HCT116 (cell line): ENCODE data around the gene PASD1. TPM values are rescaled to one million over a fixed set of nuclear protein-coding genes. Genes with fewer than 3 reads are reported as not detected.

Experiments used
- ATAC-seq: fragments of 200-7000 bp; cut with Tn5 transposase; 2 replicates; pipeline ENCODE4 v1.9.1; 2020; ENCODE audit warnings: mild to moderate bottlenecking, moderate library complexity
- Bru-seq: library from RNA; stranded (reverse); fragments of 400-500 nt; gene quantifications from one replicate; lab custom pipeline; 2021; lab: Mats Ljungman, UMichigan
- BruChase-seq, 2 experiments: library from RNA; stranded (reverse); fragments of 400-500 nt; gene quantifications; one replicate each; lab custom pipeline; 2021; lab: Mats Ljungman, UMichigan
- BruUV-seq: library from RNA; stranded (reverse); fragments of 400-500 nt; replicated peaks from 2 replicates; lab custom pipeline; 2021; lab: Mats Ljungman, UMichigan
- CTCF ChIA-PET: fragments of 300-600 bp; sonication (Branson Sonifier 250); formaldehyde crosslinking; loops from one replicate; lab custom pipeline; 2021; ENCODE audit warnings: antibody characterized with exemption; lab: Charles Lee
- POLR2A ChIA-PET: fragments of 300-600, 350-600 bp; sonication (Branson Sonifier 250); formaldehyde crosslinking; loops from one replicate; lab custom pipeline; 2021; ENCODE audit warnings: antibody characterized with exemption; lab: Charles Lee
- RAD21 ChIA-PET, 2 experiments: fragments of 300-600 bp; sonication (Branson Sonifier 250); formaldehyde crosslinking; loops; one replicate each; lab custom pipeline; 2023; ENCODE audit warnings: low total read pairs in 2 of 2; ENCODE audit not compliant: uncharacterized antibody in 2 of 2, unreplicated experiment in 2 of 2, low non-redundant PET in 1 of 2; lab: Charles Lee
- DNase-seq: peaks from one replicate; pipeline ENCODE4 v3.0.0-alpha.2; 2010; ENCODE audit warnings: low read depth, low spot score
- H2AFZ ChIP-seq: fragments of 200-600 bp; shearing (Covaris generic), sonication (generic); 2 replicates; pipeline ENCODE4 v1.6.1; 2017; ENCODE audit warnings: low read depth, mixed run types, mixed read lengths, antibody characterized with exemption, low read length; ENCODE audit not compliant: poor library complexity, severe bottlenecking
- H3K27ac ChIP-seq: 2 replicates; pipeline ENCODE4 v1.5.1; 2012; ENCODE audit warnings: low read depth, low read length
- H3K27me3 ChIP-seq: fragments of 200-600 bp; sonication (generic); 2 replicates; pipeline ENCODE4 v1.6.1; 2016; ENCODE audit warnings: mixed run types, low read length, mixed read lengths; ENCODE audit not compliant: insufficient read depth
- H3K36me3 ChIP-seq, 2 experiments: fragments of 200-500 bp in 1 of 2; fragments of 200-600 bp in 1 of 2; sonication (Bioruptor generic) in 1 of 2; sonication (generic) in 1 of 2; 2 replicates each; pipeline versions ENCODE4 v1.5.1 to v1.6.1; 2014 to 2016; ENCODE audit warnings: low read length in 2 of 2, inconsistent platforms in 1 of 2, mixed read lengths in 1 of 2, mixed run types in 1 of 2; ENCODE audit not compliant: insufficient read depth in 2 of 2, control insufficient read depth in 1 of 2
- H3K4me1 ChIP-seq, 2 experiments: fragments of 200-600 bp in 1 of 2; sonication (generic) in 1 of 2; 2 replicates each; pipeline versions ENCODE4 v1.5.1 to v1.6.1; 2012 to 2017; ENCODE audit warnings: low read length in 2 of 2, inconsistent platforms in 1 of 2, mild to moderate bottlenecking in 1 of 2, mixed read lengths in 1 of 2, mixed run types in 1 of 2, moderate library complexity in 1 of 2; ENCODE audit not compliant: insufficient read depth in 2 of 2, control insufficient read depth in 1 of 2
- H3K4me2 ChIP-seq: fragments of 200-600 bp; sonication (generic); 2 replicates; pipeline ENCODE4 v1.6.1; 2017; ENCODE audit warnings: mixed run types, low read length, mixed read lengths
- H3K4me3 ChIP-seq, 2 experiments: fragments of 200-600 bp in 1 of 2; sonication (generic) in 1 of 2; replicated peaks in 1 of 2; 2 replicates each; pipeline ENCODE4 v1.5.1; 2011 to 2016; ENCODE audit warnings: low read length in 2 of 2, control low read depth in 1 of 2, low read depth in 1 of 2, mild to moderate bottlenecking in 1 of 2, mixed read lengths in 1 of 2, mixed run types in 1 of 2
- H3K79me2 ChIP-seq: fragments of 200-600 bp; sonication (generic); 2 replicates; pipeline ENCODE4 v1.6.1; 2017; ENCODE audit warnings: mild to moderate bottlenecking, mixed run types, low read length, moderate library complexity, mixed read lengths; ENCODE audit not compliant: insufficient read depth
- H3K9ac ChIP-seq: fragments of 200-600 bp; sonication (generic); 2 replicates; pipeline ENCODE4 v1.6.1; 2016; ENCODE audit warnings: low read length, mixed read lengths
- H3K9me2 ChIP-seq: fragments of 200-600 bp; sonication (generic), shearing (Covaris generic); 2 replicates; pipeline ENCODE4 v1.6.1; 2017; ENCODE audit warnings: mixed run types, mild to moderate bottlenecking, moderate library complexity; ENCODE audit not compliant: insufficient read depth
- H3K9me3 ChIP-seq, 2 experiments: fragments of 200-500 bp in 1 of 2; fragments of 200-600 bp in 1 of 2; sonication (Bioruptor generic) in 1 of 2; sonication (generic) in 1 of 2; 2 replicates each; pipeline ENCODE4 v1.6.1; 2014 to 2017; ENCODE audit warnings: low read length in 2 of 2, mixed read lengths in 2 of 2, inconsistent platforms in 1 of 2, low read depth in 1 of 2, mild to moderate bottlenecking in 1 of 2, mixed run types in 1 of 2, moderate library complexity in 1 of 2; ENCODE audit not compliant: control insufficient read depth in 1 of 2, insufficient read depth in 1 of 2
- H4K20me1 ChIP-seq: fragments of 200-600 bp; sonication (generic), shearing (Covaris generic); 2 replicates; pipeline ENCODE4 v1.6.1; 2017; ENCODE audit warnings: mixed run types, mild to moderate bottlenecking, moderate library complexity; ENCODE audit not compliant: insufficient read depth
- ATF3 ChIP-seq: IDR thresholded peaks from 2 replicates; pipeline ENCODE4 v1.6.1; 2012
- CBX3 ChIP-seq: IDR thresholded peaks from 2 replicates; pipeline ENCODE4 v1.6.1; 2012; ENCODE audit warnings: low read depth
- CEBPB ChIP-seq: IDR thresholded peaks from 2 replicates; pipeline ENCODE4 v1.6.1; 2012; ENCODE audit warnings: low read depth
- CTCF ChIP-seq, 3 experiments: fragments of 200-600 bp in 1 of 3; sonication (generic) in 1 of 3; IDR thresholded peaks in 2 of 3; conservative IDR thresholded peaks in 1 of 3; 2 replicates each; pipeline ENCODE4 v1.5.1; 2012 to 2017; ENCODE audit warnings: low read depth in 2 of 3, low read length in 2 of 3, antibody characterized with exemption in 1 of 3, borderline replicate concordance in 1 of 3, control low read depth in 1 of 3, mild to moderate bottlenecking in 1 of 3, mixed read lengths in 1 of 3, mixed run types in 1 of 3, moderate library complexity in 1 of 3; ENCODE audit not compliant: insufficient read depth in 1 of 3
- EGR1 ChIP-seq: IDR thresholded peaks from 2 replicates; pipeline ENCODE4 v1.6.1; 2012; ENCODE audit warnings: low read depth
- ELF1 ChIP-seq: IDR thresholded peaks from 2 replicates; pipeline ENCODE4 v1.6.1; 2012; ENCODE audit warnings: low read depth, borderline replicate concordance
- EZH2 ChIP-seq: fragments of 200-600 bp; sonication (generic); IDR thresholded peaks from 2 replicates; pipeline ENCODE4 v1.6.1; 2017; ENCODE audit warnings: antibody characterized with exemption, mixed run types
- FOSL1 ChIP-seq: IDR thresholded peaks from 2 replicates; pipeline ENCODE4 v1.6.1; 2012; ENCODE audit warnings: low read depth
- JUND ChIP-seq: IDR thresholded peaks from 2 replicates; pipeline ENCODE4 v1.6.1; 2012
- MAX ChIP-seq: IDR thresholded peaks from 2 replicates; pipeline ENCODE4 v1.6.1; 2012
- POLR2A ChIP-seq: IDR thresholded peaks from 2 replicates; pipeline ENCODE4 v1.7.0; 2011; ENCODE audit warnings: borderline replicate concordance; ENCODE audit not compliant: insufficient read depth, insufficient read length; ENCODE audit errors: extremely low read depth
- POLR2AphosphoS5 ChIP-seq: IDR thresholded peaks from 2 replicates; pipeline ENCODE4 v1.6.1; 2011; ENCODE audit warnings: mild to moderate bottlenecking, low read depth, low read length, moderate library complexity
- RAD21 ChIP-seq: IDR thresholded peaks from 2 replicates; pipeline ENCODE4 v1.6.1; 2012; ENCODE audit warnings: low read depth, mild to moderate bottlenecking
- SIN3A ChIP-seq: IDR thresholded peaks from 2 replicates; pipeline ENCODE4 v1.6.1; 2012; ENCODE audit warnings: low read depth
- SP1 ChIP-seq: IDR thresholded peaks from 2 replicates; pipeline ENCODE4 v1.6.1; 2012; ENCODE audit warnings: low read depth
- SRF ChIP-seq: IDR thresholded peaks from 2 replicates; pipeline ENCODE4 v1.6.1; 2012; ENCODE audit warnings: low read depth
- TCF7L2 ChIP-seq: IDR thresholded peaks from 2 replicates; pipeline ENCODE4 v1.7.0; 2011; ENCODE audit warnings: borderline replicate concordance, inconsistent platforms; ENCODE audit not compliant: insufficient read depth, insufficient read length; ENCODE audit errors: extremely low read depth
- YY1 ChIP-seq: IDR thresholded peaks from 2 replicates; pipeline ENCODE4 v1.6.1; 2011; ENCODE audit warnings: low read length, low read depth, moderate library complexity, mild to moderate bottlenecking; ENCODE audit not compliant: insufficient replicate concordance; ENCODE audit errors: extremely low read depth
- ZNF274 ChIP-seq: fragments of 200-500 bp; sonication (Bioruptor generic); IDR thresholded peaks from 2 replicates; pipeline ENCODE4 v1.6.1; 2014; ENCODE audit warnings: mild to moderate bottlenecking, low read depth, low read length, inconsistent platforms
- intact Hi-C: fragments of 100-400 bp; cut with micrococcal nuclease; formaldehyde crosslinking; loops from 2 replicates; pipeline ENCODE4 v1.10.0; 2022
- long read RNA-seq: library from polyadenylated mRNA; unstranded; transcript quantifications from one replicate; pipeline ENCODE4 v2.0.0, GENCODE V29; 2021; ENCODE audit not compliant: unreplicated experiment
- polyA plus RNA-seq: library from polyadenylated mRNA; unstranded; fragments of >200 nt; gene quantifications from 2 replicates; pipeline ENCODE4 v1.2.1, GENCODE V29; 2012; ENCODE audit warnings: missing spikeins
- total RNA-seq: library from RNA; stranded (reverse); gene quantifications from one replicate; pipeline ENCODE4 v1.2.1, GENCODE V29; 2021; ENCODE audit not compliant: unreplicated experiment
- TF ChIP-seq, protein P1 (sequence below): IDR thresholded peaks from 2 replicates; pipeline ENCODE4 v1.6.1; 2011; ENCODE audit warnings: mild to moderate bottlenecking, low read length, moderate library complexity; ENCODE audit not compliant: insufficient replicate concordance; ENCODE audit errors: extremely low read depth

PASD1 gene
- total RNA-seq = not detected
- not detected in 2 replicates for polyA plus RNA-seq
- percentile 2 among the genes with signal in this experiment for Bru-seq, nascent RNA
- BruChase-seq, experiment 1, labeled RNA remaining after a 6-hour chase = not detected
- percentile 5 among the genes with signal in this experiment for BruChase-seq, experiment 2, labeled RNA remaining after a 2-hour chase
- long read RNA-seq = 0 reads

- CTCF ChIA-PET = no interaction called here
- H3K9me3 ChIP-seq = no peaks in the 10 kb centered on the region
- H3K79me2 ChIP-seq = no peaks in the 10 kb centered on the region
- no peak within 1 kb of the TSS for H2AFZ ChIP-seq
- no peak within 1 kb of the TSS for H3K4me2 ChIP-seq
- no TSS peak for BruUV-seq
- ATAC-seq (no peak), DNase-seq (no peak)
- no peak for TF ChIP-seq POLR2A
- no peak for TF ChIP-seq ZNF274
- TF ChIP-seq JUND = no peak
- no peak for TF ChIP-seq FOSL1
- TF ChIP-seq TCF7L2 = no peak
- no peak for TF ChIP-seq CBX3
- no peak for TF ChIP-seq SRF
- no peak for TF ChIP-seq YY1
- no peak for TF ChIP-seq SIN3A
- TF ChIP-seq CEBPB = no peak
- no peak for TF ChIP-seq EGR1
- no peak for TF ChIP-seq CTCF (IDR thresholded peaks at IDR 0.05 in 2 of 3, conservative IDR thresholded peaks at IDR 0.05 in 1 of 3; ENCODE audit: borderline replicate concordance in 1 of 3, insufficient read depth in 1 of 3, low read depth in 2 of 3, low read length in 2 of 3)
- TF ChIP-seq, protein P1, sequence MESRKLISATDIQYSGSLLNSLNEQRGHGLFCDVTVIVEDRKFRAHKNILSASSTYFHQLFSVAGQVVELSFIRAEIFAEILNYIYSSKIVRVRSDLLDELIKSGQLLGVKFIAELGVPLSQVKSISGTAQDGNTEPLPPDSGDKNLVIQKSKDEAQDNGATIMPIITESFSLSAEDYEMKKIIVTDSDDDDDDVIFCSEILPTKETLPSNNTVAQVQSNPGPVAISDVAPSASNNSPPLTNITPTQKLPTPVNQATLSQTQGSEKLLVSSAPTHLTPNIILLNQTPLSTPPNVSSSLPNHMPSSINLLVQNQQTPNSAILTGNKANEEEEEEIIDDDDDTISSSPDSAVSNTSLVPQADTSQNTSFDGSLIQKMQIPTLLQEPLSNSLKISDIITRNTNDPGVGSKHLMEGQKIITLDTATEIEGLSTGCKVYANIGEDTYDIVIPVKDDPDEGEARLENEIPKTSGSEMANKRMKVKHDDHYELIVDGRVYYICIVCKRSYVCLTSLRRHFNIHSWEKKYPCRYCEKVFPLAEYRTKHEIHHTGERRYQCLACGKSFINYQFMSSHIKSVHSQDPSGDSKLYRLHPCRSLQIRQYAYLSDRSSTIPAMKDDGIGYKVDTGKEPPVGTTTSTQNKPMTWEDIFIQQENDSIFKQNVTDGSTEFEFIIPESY = no peak
- TF ChIP-seq SP1 = no peak
- TF ChIP-seq EZH2 = no peak
- no peak for TF ChIP-seq ATF3
- no peak for TF ChIP-seq ELF1
- TF ChIP-seq RAD21 = no peak
- no peak for TF ChIP-seq POLR2AphosphoS5
- TF ChIP-seq MAX = no peak
- TF ChIP-seq, all 23 proteins: peak for 0
- no peaks in the 10 kb centered on the region for H3K9me2 ChIP-seq
- POLR2A ChIA-PET = no interaction called here
- H3K4me1 ChIP-seq = no peaks in the 10 kb centered on the region
- no peaks in the 10 kb centered on the region for H3K27me3 ChIP-seq
- H3K27ac ChIP-seq = no peak within 1 kb of the TSS
- H3K9ac ChIP-seq = no peak within 1 kb of the TSS
- intact Hi-C loops = no loop called here
- RAD21 ChIA-PET = no interaction called here
- H4K20me1 ChIP-seq = no peaks in the 10 kb centered on the region
- no peak within 1 kb of the TSS for H3K4me3 ChIP-seq
- H3K36me3 ChIP-seq = no peaks in the 10 kb centered on the region
Observed at GRCh38 chrX:151563449-151563848, at the start of gene PASD1. Gene PASD1, plus strand, starts transcription at chrX:151563675. Its CDS starts 37,879 bp downstream, at chrX:151601554.
